Lung (tissue), 12 donors: ENCODE measurements around the gene WNK3. TPM values are rescaled to one million over a fixed set of nuclear protein-coding genes. Genes with fewer than 3 reads are reported as not detected.

ENCODE experiments used
- ATAC-seq: fragments of 200-7000 bp; cut with Tn5 transposase; one replicate; pipeline ENCODE4 v1.9.1; 2020; ENCODE audit warnings: moderate number of reproducible peaks; ENCODE audit not compliant: insufficient read depth, low FRiP score
- DNase-seq, 3 donors: peaks; one replicate each; pipeline ENCODE4 v3.0.0-alpha.2; 2013 to 2017
- H3K27ac ChIP-seq, 2 donors: one replicate each; pipeline ENCODE4 v1.5.1; 2013; ENCODE audit warnings: mild to moderate bottlenecking in 2 of 2, moderate library complexity in 2 of 2, control low read depth in 1 of 2, inconsistent platforms in 1 of 2, low read depth in 1 of 2, low read length in 1 of 2
- H3K27me3 ChIP-seq, 3 donors: one replicate each; pipeline ENCODE4 v1.5.1; 2013; ENCODE audit warnings: low read length in 2 of 3; ENCODE audit not compliant: control insufficient read depth in 3 of 3, insufficient read depth in 3 of 3
- H3K36me3 ChIP-seq, 4 donors: one replicate each; pipeline ENCODE4 v1.5.1; 2013; ENCODE audit warnings: low read length in 4 of 4, mild to moderate bottlenecking in 1 of 4, moderate library complexity in 1 of 4; ENCODE audit not compliant: control insufficient read depth in 4 of 4, insufficient read depth in 4 of 4
- H3K4me1 ChIP-seq, 5 donors: one replicate each; pipeline ENCODE4 v1.5.1; 2013; ENCODE audit warnings: low read length in 5 of 5, mild to moderate bottlenecking in 2 of 5, moderate library complexity in 1 of 5; ENCODE audit not compliant: control insufficient read depth in 5 of 5, insufficient read depth in 5 of 5
- H3K4me3 ChIP-seq: one replicate; pipeline ENCODE4 v1.5.1; 2013; ENCODE audit warnings: mild to moderate bottlenecking, control low read depth, moderate library complexity
- H3K9ac ChIP-seq, 2 donors: one replicate each; pipeline ENCODE4 v1.5.1; 2013; ENCODE audit warnings: low read length in 2 of 2, control low read depth in 1 of 2; ENCODE audit not compliant: insufficient read depth in 1 of 2
- H3K9me3 ChIP-seq, 4 donors: one replicate each; pipeline ENCODE4 v1.5.1; 2013; ENCODE audit warnings: low read length in 3 of 4, mild to moderate bottlenecking in 1 of 4, moderate library complexity in 1 of 4; ENCODE audit not compliant: control insufficient read depth in 4 of 4, insufficient read depth in 3 of 4
- WGBS, 2 donors: extraction: QIAGEN DNeasy Blood & Tissue Kit; methylation state at CpG; one replicate each; pipeline ENCODE4 v1.1.7; 2013; 5-methylcytosine and 5-hydroxymethylcytosine counted together
- polyA plus RNA-seq, 2 donors: library from polyadenylated mRNA; stranded (reverse); fragments of 200-250 nt; gene quantifications; one replicate each; pipeline ENCODE4 v1.2.1, GENCODE V29; 2013
- total RNA-seq, 2 donors: library from RNA; depleted of rRNA in 1 of 2; stranded (reverse); fragments of >200 nt in 1 of 2; gene quantifications; one replicate each; pipeline ENCODE4 v1.2.1, GENCODE V29; 2014 to 2021
- TF ChIP-seq, protein P1 (sequence below): IDR thresholded peaks from 2 replicates; pipeline ENCODE4 v1.5.1; 2012; ENCODE audit warnings: mild to moderate bottlenecking; ENCODE audit errors: control extremely low read depth, extremely low read depth
- donor health status: control.
- donor health status: control.
- donor health status: Bipolar disorder and iron deficiency.
- donor health status: healthy.
- donor health status: DM: yes; HTN: yes; CAD: no.

WNK3 gene
- total and polyA plus RNA-seq, 4 donors: 0.14 to 5.2 (median 0.80) TPM

DNA sequence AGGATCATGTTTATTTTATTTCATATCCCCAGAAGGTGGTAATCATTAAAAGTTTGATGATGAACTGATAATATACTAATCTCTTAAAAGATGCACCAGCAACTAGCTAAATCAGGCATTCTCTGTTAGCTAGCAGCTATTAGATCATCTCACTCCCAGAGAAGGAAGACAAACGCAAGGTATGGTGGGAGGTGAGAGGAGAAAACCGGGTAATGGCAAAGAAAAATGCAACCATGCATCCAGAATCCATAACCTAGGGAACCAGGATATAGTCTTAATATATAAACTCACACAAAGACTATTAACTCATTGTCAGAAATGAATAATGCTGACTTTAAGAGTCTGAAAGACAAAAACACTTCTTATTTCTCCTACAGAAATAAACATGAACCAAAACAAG is 66.1 kb downstream of the WNK3 start:
- peaks cover 0 to 2% (median 0%) of the 10 kb centered on the region in 3 donors for H3K27me3 ChIP-seq
- TF ChIP-seq, protein P1, sequence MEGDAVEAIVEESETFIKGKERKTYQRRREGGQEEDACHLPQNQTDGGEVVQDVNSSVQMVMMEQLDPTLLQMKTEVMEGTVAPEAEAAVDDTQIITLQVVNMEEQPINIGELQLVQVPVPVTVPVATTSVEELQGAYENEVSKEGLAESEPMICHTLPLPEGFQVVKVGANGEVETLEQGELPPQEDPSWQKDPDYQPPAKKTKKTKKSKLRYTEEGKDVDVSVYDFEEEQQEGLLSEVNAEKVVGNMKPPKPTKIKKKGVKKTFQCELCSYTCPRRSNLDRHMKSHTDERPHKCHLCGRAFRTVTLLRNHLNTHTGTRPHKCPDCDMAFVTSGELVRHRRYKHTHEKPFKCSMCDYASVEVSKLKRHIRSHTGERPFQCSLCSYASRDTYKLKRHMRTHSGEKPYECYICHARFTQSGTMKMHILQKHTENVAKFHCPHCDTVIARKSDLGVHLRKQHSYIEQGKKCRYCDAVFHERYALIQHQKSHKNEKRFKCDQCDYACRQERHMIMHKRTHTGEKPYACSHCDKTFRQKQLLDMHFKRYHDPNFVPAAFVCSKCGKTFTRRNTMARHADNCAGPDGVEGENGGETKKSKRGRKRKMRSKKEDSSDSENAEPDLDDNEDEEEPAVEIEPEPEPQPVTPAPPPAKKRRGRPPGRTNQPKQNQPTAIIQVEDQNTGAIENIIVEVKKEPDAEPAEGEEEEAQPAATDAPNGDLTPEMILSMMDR: no peak
- peaks cover 0 to 2% (median 0%) of the 10 kb centered on the region in 4 donors for H3K9me3 ChIP-seq
- H3K4me3 ChIP-seq: no peak overlapping the region
- WGBS, 2 donors: 56 to 96% methylated on average over 2 of the region's 2 CpGs
- H3K36me3 ChIP-seq: no peaks in the 10 kb centered on the region
- no peak for ATAC-seq
- H3K4me1 ChIP-seq: no peaks in the 10 kb centered on the region
- no peak overlapping the region for H3K9ac ChIP-seq
- no peak overlapping the region for H3K27ac ChIP-seq
- DNase-seq: no peak

DNA sequence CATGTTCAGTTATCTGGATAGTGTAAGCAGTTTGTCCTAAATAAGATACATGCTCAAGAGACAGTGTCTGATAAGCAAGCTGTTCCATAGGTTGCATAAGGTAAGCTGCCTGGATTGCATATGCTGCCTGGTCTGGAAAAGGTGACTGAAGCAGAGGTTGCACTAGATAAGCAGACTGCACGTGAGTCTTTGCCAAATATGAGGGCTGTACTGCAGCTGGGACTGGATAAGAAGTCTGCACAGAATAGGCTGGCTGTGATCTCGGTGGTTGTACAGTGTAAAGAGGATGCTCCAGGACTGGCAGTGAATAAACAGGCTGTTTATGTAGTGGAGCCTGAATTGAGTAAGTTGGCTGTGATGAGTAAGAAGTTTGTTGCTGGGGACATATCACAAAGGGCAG is 68.9 kb downstream of the WNK3 start:
- no peaks in the 10 kb centered on the region for H3K4me1 ChIP-seq
- DNase-seq (no peak), ATAC-seq (no peak)
- peaks cover 0 to 2% (median 0%) of the 10 kb centered on the region in 4 donors for H3K9me3 ChIP-seq
- peaks cover 0 to 2% (median 0%) of the 10 kb centered on the region in 3 donors for H3K27me3 ChIP-seq
- TF ChIP-seq, protein P1: no peak
- WGBS, 2 donors: 46 to 80% methylated on average over 2 of the region's 2 CpGs
- no peak overlapping the region for H3K27ac ChIP-seq
- no peak overlapping the region for H3K4me3 ChIP-seq
- no peaks in the 10 kb centered on the region for H3K36me3 ChIP-seq
- H3K9ac ChIP-seq: no peak overlapping the region

DNA sequence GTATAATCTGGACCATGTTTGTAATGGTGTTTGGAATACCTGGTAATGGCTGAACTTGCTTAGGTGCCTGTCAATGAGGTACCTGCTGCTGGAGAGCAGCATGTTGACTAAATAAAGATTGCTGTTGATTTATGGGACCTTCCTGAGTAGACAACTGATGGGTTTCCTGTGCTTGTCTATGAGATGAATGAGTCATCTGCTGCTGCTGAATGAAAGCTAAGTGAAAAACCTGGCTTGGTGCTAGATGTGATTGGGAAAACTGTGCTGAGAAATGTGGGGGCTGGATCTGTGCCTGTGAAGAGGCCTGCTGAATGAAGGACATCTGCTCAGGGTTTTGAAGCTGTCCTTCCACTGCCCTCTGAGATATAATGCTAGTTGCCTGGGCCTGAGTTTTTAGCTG is 69.6 kb downstream of the WNK3 start:
- Histone ChIP-seq H3K4me3 (no peak overlapping the region), H3K27ac (no peak overlapping the region), H3K9me3 (peaks cover 0 to 2% (median 0%) of the 10 kb centered on the region in 4 donors), H3K4me1 (no peaks in the 10 kb centered on the region), H3K36me3 (no peaks in the 10 kb centered on the region), H3K9ac (no peak overlapping the region), H3K27me3 (peaks cover 0 to 2% (median 0%) of the 10 kb centered on the region in 3 donors)
- ATAC-seq (no peak), DNase-seq (no peak)
- TF ChIP-seq, protein P1: no peak

DNA sequence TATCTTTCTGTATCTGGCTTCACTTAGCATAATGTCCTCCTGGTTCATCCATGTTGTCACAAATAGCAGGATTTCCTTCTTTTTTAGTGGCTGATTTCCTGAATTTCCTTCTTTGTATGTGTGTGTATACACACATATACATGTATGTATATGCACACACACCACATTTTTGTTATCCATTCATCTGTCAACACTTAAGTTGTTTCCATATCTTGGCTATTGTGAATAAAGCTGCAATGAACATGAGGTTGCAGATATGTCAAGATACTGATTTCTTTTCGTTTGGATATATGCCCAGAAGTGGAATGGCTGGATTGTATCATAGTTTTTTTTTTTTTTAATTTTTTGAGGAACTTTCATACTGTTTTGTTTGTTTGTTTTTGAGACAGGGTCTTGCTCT is 76.2 kb downstream of the WNK3 start:
- ATAC-seq (no peak), DNase-seq (peak in 2 of 3 donors; percentile 70 to 72)
- TF ChIP-seq, protein P1: no peak
- no peaks in the 10 kb centered on the region for H3K4me1 ChIP-seq
- H3K27ac ChIP-seq: no peak overlapping the region
- no peak overlapping the region for H3K9ac ChIP-seq
- H3K27me3 ChIP-seq: no peaks in the 10 kb centered on the region
- no peaks in the 10 kb centered on the region for H3K36me3 ChIP-seq
- 26 to 53% methylated on average over 1 of the region's 1 CpG for WGBS, 2 donors
- no peaks in the 10 kb centered on the region for H3K9me3 ChIP-seq
- H3K4me3 ChIP-seq: no peak overlapping the region
